HG03066 (cell line): ENCODE measurements around the gene PRDX2.
"Not testable (repeated sequence)": the region's sequence is repeated elsewhere in the genome, so short reads cannot be mapped to it uniquely, and the experiment has no call there.

ENCODE experiments used
- ATAC-seq: cut with Tn5 transposase; IDR thresholded peaks from one replicate; pipeline ENCODE4 v1.9.1; 2021; ENCODE audit warnings: low read depth; ENCODE audit not compliant: unreplicated experiment

The PRDX2 gene

DNA sequence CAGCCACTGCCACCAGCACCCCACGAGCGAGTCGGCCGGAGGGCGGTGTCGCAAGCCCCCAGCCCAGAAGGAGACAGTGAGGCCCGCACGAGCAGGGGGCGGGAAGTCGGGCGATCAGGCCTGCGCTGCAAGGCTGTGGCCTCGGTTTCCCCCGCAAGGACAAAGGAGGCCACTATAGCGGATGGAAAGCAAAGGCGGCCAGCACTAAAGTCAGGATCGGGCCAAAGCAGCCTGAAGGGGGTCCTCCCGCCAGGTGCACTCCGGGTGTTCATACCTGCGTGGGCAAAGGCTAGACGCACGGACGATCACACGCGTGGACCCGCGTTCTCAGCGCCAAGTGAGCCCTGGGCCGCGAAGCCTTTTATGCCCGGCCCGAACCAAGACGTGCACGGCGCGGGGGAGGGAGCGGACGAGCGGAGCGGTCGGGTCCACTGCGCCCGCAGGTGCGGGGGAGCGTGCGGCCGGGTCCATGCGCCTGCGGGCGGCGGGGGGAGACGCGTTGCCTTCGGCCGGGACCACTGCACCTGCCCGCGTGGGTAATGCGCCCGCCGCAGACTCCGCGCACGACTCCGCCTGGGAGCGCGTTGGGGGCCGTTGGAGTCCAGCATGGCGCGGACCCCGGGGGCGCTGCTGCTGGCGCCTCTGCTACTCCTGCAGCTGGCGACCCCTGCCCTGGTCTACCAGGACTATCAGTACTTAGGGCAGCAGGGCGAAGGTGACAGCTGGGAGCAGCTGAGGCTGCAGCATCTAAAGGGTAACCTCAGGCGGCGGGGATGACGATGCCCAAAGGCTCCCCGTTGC, at the start of gene PRDX2, which contains the start of gene THSD8:
Gene PRDX2, minus strand, starts transcription at position 335 of the 801 bp plus-strand sequence. CDS start 539 bp downstream, outside the sequence.
Gene THSD8, plus strand, starts transcription at position 604 of the 801 bp plus-strand sequence. Its CDS starts 3 bp downstream, at position 607.
- no peak for ATAC-seq

DNA sequence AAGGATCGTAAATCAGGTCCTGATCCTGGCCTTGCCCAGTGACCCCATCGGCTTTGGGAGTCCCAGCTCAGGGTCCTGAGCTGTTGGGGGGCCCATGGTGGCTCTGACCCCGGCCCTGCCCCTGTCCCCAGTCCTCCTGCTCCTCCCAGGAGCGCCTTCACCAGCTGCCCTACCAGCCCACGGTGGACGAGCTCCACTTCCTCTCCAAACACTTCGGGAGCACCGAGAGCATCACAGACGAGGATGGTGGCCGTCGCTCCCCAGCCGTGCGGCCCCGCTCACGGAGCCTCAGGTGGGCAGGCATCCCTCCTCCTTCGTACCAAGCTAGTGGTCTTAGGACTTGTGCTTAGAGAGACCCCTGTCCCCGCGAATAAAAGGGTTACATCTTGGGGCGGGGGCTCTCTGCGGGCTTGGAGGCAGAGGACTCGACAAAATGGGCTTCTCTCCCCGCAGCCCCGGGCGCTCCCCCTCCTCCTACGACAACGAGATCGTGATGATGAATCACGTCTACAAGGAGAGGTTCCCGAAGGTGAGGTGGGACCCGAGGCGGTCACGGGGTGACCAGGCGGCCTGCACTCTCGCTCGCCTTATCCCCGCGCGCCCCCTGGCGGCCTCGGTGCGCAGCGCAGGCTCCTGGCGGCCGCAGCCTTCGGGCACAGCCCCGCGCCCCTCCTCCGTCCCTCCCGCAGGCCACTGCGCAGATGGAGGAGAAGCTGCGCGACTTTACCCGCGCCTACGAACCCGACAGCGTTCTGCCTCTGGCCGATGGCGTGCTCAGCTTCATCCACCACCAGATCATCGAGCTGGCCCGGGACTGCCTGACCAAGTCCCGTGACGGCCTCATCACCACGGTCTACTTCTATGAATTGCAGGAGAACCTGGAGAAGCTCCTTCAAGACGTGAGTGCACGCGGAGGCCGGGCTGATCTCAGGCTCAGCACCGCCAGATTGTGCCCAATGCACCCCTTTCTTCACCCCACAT, 45.8 kb upstream of the PRDX2 start:
- no peak for ATAC-seq

DNA sequence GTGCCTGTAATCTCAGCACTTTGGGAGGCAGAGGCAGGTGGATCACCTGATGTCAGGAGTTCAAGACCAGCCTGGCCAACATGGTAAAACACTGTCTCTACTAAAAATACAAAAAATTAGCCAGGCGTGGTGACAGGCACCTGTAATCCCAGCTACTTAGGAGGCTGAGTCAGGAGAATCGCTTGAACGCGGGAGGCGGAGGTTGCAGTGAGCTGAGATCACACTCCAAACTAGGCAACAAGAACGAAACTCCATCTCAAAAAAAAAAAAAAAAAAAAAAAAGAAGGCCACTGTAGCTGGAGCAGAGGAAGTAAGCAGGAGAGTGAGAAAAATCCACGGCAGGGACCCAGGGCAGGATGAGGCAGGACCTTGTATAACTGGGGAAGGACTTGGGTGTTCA, 45.0 kb upstream of the PRDX2 start:
- not testable (repeated sequence) for ATAC-seq

DNA sequence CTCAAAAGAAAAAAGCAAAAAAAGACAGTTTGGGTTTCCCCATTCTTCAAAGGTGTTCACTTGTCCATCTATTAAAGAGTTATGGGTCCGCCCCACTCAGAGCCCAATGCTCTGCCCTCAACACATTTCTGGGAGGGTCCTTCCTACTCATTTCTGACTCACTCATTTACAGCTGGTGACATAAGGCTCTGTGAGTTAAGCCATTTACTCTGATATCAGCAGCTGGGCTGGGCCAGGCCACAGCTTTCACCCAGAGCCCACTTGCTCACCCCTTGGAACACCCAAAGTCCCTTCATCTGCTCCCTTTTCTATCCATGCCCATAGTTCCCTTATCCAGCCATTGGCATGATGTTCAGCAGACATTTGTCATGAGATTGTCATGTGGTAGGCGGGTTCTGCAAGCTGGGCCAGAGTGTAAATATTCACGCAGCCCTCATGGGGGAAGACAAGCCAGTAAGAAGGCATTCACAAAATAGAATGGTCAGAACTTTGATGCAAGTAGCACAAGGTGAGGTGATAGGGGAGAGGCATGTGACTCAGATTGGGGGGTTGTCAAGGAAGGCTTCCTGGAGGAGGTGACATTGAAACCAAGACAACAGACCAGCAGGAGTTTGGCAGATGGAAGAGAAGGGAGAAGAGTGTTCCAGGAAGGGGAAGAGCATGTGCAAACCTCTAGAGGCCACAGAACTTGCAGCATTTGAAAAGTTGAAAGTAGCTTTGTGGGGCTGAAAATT, 42.6 kb upstream of the PRDX2 start:
- no peak for ATAC-seq

DNA sequence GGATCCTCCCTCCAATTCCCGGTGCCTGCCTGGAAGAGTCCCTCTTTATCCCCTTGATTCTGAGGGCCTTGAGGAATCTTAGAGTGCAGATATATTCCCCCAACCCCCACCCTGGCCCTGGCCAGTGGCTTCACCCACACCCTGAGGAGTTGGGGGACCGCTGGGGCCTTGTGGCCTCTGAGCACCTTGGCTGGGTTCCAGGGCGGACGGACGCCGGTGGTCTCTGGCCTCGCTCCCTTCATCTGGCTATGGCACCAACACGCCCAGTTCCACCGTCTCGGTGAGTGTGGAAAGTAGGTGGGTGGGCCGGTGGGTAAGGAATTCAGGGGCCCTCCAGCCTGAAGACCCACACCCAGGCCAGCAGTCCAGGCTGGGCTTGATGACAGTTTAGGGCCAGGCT, 41.7 kb upstream of the PRDX2 start:
- no peak for ATAC-seq

DNA sequence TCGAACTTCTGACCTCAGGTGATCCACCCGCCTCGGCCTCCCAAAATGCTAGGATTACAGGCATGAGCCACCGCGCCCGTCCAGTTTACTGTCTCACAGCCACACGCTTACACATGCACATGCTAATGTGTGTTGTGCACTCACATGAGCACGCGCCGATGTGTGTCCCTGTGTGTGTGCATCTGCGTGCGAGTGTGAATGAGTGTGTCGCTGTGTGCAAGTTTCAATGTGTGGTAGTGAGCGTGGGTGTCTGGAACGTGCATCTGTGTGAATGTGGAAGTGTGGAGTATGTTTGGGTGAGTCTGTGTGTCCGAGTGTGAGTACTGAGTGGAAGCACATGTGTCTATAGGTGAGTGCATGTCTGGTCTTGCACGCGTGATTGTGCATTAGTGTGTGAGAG, 40.9 kb upstream of the PRDX2 start:
- ATAC-seq = no peak

DNA sequence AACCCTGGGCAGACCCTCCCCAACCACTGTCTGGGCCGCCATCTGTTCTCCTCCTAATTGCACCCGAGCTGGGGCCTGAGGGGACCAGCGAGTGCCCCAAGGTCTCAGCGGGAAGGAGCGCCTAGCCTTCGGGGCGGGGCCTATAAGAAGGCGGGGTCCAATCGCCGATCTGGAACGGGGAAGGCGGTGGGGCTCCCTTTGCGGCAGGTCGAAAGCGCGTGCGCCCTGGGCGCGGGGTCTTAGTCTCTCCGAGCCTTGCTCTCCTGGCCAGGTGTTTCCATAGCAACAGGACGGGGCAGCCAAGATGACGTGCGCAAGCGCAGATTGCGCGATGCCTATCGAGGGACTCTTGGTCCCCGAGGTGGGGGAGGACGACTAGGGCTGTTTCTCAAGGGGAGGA, 39.5 kb upstream of the PRDX2 start:
- ATAC-seq = no peak

DNA sequence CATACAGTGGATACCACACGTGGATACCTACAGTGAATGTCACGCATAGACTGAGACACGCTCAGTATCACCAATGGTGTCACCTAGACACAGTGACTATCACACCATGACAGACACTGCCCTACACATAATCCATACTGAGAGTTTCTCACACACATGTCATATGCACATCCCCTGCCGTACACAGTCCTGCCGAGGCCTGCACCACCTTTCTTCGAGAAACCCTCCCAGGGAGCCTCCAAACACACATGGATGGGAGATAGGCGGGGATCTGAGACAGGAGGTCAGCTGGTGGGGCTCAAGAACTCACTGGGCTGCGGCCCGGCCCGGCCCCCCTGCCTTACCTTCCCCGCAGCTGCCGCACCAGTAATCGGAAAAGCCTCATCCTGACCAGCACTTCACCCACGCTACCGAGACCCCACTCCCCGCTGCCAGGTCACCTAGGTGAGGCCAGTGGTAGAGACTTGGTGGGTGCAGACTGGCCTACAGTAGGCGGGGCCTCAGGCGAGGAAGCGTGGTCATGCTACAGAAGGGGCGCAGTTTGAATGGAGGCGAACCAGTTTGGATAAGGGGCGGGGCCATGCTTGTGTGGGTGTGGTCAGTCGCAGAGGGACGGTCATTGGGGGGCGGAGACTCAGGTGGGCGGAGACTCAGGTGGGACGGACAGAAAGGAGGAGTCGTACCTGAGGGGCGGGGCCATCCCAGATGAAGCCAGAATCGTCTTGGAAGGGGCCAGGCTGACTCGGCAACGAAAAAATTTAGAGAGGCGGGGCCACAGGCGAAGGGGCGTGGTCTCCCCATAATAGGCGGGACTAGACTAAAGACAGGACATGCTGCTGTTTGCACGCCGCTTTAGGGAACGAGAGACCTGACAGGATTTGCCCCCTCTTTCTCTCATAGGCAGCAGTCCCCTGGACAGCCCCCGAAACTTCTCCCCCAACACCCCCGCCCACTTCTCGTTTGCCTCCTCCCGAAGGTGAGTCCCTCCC, 38.8 kb upstream of the PRDX2 start:
- no peak for ATAC-seq

DNA sequence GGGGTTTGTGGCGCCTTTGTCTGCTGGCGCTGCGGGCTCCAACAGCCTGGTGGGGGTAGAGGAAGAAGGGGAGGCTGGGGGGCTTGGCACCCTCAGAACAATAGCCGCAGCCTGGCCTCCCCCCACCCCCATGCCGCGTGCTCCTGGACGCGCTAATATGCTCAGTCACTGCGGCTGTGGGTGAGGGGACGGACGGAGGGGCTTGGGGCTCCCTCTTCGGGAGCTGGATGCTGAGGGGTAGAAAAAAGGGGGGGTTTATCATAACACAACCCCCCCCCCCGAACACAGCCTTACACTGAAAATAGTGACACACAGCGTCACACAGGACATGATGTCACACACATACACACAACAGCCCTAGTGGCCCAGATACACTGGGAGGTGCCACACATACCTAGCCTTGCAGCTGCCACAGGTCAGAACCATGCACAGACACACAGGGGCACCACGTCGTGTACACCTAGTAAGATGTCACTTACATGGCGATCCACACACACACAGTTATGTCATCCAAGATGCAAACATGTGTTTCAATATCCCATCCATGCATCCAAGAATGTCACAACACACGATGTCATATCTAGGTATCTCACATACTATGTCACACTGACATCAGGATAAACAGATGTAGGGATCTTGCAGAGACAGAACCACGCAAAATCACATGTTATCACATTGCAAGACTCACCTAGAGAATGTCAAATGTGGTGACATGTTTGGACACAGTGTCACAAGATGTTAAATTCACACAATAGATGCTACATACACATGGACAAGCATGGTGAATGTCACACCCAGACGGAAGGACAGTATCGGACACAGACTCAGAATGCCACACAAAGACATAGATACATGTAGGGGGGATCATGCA, 37.5 kb upstream of the PRDX2 start:
- ATAC-seq = no peak

DNA sequence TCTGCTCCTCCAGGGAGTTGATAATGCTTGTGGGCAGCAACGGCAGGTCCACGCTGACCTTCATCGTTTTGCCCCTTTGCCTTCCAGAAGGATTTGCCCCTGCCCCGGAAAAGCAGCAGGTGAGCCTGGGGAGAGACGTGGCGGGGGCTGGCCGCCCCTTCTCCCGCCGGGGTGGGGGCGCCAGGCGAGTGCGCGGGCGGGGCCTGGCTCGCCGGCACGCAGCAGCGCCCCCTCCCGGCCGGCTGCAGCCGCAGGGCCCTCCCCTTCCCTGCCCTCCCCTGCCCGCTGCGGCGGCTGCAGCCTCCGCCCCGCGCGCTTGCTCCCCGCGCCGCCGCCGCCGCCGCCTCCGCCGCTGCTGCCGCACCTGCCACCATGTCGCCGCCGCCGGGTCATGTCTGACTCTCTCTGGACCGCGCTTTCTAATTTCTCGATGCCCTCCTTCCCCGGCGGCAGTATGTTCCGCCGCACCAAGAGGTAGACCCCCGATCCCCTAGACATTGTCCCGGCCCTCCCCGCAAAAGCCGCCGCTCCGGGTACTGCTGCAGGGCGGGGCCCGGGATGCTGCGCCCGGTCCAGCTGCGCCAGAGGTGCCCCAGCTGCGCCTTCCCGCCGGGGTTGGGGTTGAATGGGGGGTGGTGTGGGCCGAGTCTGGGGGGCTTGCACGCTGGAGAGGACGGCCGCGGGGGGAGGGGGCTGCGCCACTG, 36.7 kb upstream of the PRDX2 start, which contains the start of gene MAST1:
Gene MAST1, plus strand, starts transcription at position 334 of the 704 bp plus-strand sequence. Its CDS starts 58 bp downstream, at position 392.
- no peak for ATAC-seq

DNA sequence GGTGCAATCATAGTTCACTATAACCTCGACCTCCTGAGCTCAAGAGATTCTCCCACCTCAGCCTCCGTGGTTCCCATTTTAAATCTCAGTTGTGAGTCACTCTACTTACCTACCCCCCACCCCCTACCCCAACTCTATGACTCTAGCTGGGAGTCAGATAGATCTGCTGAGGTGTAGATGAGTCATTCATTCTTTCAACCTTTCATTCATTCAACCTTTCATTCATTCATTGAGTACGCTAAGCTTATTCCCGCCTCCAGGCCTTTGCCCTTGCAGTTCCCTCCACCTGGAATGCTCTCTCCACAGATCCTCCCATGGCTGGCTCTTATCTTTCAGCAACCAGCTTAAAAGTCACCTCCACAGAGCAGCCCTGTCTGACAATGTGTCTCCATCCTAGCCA, 35.6 kb upstream of the PRDX2 start:
- no peak for ATAC-seq

DNA sequence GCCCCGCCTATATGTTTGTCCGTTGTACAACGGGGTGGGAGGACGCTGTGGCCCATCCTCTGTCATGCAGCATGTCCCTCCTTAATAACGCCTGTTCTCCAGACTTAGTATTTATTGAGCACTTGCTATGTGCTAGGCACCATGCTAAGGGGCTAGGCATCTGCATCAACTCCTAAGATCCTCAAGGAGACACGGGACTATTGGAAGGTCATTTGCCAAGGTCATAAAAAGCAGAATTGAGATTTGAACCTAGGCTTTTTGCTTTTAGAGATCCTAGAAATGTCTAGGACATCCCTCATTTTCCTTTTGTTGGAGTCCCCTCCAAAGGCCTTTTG, 34.9 kb upstream of the PRDX2 start:
- ATAC-seq = no peak

DNA sequence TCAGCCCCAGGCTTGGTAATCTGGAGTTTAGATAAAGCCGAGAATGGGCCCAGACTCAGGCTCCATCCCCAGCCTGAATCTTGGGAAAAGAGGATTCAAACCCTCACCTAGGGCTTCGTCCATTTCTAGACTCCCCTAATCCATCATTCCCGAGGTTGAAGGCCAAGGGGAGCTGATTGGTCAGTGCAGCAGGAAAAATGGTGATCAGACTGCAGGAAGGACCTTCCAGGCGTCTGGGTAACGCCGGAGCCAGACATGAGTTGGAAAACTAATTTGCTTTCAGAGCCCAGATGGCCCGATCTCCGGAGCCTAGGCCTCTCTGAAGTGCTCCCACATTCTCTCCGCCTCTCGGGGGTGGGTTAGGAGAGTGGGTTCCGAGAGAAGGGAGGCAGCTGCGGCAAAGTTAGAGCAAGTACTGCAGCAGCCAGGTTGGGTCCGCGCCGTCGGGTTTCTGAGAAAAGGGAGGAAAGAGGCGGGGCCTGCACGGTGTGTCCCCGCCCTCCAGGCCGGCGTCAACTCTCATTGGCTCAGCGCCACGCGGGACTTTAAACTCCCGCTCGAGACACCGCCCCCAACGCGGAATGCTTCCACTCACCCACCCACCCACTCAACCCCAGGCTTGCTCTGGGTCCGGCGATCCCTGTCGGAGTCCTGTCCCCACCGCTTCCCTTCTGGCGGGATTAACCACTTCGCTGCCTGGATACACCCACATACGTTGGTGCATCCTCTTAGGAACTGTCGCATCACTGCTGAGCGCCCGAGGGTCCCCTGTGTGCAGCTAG, 33.6 kb upstream of the PRDX2 start:
- no peak for ATAC-seq

DNA sequence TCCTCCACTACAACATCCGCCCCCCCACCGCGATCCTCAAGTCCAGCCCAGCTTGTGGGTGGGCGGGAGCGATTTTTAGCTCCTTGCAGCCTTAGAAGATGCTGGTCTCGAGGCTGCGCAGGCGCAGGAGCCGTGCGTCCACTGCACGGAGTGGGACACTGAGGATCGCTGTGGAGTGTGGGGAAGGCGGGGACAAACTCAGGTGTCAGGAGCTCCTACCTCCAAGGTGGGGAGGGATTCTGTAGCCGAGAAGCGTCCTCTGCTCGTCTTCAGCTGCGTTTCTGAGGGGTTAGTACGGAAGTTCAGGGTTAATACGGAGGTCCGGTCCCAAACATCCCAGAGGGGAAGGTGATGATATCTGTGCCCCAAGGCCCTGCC, 33.0 kb upstream of the PRDX2 start, which contains the start of gene RTBDN:
Gene RTBDN, minus strand, starts transcription at position 14 of the 378 bp plus-strand sequence. CDS start 4,600 bp downstream, outside the sequence.
- no peak for ATAC-seq

DNA sequence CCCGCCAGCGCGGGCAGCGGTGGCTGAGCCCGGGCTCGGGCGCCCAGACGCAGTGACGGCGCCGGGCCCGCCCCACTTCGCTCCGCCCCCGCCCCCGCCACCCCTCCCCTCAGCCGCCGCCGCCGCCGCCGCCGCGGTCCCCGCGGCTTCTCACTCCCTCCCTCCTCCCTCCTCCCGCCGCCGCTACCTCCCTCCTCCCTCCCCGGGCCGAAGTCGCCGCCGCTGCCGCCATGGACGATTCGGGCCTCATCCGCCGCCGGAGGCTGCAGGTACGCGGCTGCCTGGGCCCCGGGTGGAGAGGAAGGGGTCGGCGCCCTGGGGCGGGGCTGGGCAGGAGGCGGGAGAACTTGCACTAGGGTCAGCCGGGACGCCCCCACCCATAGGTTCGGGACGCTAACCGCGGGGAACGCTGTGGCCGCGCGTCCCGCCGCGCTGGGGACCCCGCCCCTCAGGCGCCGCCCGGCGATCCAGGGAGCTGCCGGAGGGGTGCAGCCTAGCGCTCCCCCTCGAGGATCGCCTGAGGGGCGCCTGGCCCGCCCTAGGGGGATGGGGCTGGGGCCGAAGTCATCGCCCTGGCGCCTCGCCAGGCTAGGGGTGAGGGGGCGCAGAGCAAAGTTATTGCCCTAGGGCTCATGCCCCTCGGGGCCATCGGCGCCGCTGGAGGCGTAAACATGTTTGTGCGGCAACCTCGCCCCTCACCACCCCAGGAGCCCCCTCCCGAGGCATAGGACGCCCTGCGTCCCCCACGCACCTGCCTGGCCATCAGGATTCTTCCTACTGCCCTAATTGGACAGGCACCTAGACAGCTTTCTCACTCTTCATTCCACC, 32.4 kb upstream of the PRDX2 start:
- ATAC-seq = no peak

DNA sequence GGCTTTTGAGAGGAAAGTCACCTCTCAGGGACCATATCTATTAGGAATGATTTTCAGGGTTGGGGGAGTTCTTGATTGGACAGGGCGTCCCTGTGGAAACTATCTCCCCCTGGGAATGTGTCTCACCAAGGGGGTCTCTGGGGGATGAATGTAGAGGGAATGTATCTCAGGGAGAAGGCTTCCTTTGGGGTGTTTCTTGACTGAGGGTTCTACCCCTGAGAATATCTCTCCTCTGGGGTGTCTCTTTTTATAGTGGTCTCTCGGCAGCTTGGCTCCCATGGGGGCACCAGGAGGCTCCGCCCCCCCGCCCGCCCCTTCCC, 31.8 kb upstream of the PRDX2 start:
- ATAC-seq = no peak
